Activated effector memory CD4-positive, alpha-beta T cell treated with anti-CD3 and anti-CD28 coated beads, Interleukin-2, amount 50 U/mL, for 16 hours (primary cell): ENCODE results near the gene PLCH2.

Experiments
- DNase-seq: peaks from one replicate; pipeline ENCODE4 v3.0.0-alpha.2; 2020

Gene PLCH2, protein sequence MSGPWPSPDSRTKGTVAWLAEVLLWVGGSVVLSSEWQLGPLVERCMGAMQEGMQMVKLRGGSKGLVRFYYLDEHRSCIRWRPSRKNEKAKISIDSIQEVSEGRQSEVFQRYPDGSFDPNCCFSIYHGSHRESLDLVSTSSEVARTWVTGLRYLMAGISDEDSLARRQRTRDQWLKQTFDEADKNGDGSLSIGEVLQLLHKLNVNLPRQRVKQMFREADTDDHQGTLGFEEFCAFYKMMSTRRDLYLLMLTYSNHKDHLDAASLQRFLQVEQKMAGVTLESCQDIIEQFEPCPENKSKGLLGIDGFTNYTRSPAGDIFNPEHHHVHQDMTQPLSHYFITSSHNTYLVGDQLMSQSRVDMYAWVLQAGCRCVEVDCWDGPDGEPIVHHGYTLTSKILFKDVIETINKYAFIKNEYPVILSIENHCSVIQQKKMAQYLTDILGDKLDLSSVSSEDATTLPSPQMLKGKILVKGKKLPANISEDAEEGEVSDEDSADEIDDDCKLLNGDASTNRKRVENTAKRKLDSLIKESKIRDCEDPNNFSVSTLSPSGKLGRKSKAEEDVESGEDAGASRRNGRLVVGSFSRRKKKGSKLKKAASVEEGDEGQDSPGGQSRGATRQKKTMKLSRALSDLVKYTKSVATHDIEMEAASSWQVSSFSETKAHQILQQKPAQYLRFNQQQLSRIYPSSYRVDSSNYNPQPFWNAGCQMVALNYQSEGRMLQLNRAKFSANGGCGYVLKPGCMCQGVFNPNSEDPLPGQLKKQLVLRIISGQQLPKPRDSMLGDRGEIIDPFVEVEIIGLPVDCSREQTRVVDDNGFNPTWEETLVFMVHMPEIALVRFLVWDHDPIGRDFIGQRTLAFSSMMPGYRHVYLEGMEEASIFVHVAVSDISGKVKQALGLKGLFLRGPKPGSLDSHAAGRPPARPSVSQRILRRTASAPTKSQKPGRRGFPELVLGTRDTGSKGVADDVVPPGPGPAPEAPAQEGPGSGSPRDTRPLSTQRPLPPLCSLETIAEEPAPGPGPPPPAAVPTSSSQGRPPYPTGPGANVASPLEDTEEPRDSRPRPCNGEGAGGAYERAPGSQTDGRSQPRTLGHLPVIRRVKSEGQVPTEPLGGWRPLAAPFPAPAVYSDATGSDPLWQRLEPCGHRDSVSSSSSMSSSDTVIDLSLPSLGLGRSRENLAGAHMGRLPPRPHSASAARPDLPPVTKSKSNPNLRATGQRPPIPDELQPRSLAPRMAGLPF (N-terminal part only)

DNA sequence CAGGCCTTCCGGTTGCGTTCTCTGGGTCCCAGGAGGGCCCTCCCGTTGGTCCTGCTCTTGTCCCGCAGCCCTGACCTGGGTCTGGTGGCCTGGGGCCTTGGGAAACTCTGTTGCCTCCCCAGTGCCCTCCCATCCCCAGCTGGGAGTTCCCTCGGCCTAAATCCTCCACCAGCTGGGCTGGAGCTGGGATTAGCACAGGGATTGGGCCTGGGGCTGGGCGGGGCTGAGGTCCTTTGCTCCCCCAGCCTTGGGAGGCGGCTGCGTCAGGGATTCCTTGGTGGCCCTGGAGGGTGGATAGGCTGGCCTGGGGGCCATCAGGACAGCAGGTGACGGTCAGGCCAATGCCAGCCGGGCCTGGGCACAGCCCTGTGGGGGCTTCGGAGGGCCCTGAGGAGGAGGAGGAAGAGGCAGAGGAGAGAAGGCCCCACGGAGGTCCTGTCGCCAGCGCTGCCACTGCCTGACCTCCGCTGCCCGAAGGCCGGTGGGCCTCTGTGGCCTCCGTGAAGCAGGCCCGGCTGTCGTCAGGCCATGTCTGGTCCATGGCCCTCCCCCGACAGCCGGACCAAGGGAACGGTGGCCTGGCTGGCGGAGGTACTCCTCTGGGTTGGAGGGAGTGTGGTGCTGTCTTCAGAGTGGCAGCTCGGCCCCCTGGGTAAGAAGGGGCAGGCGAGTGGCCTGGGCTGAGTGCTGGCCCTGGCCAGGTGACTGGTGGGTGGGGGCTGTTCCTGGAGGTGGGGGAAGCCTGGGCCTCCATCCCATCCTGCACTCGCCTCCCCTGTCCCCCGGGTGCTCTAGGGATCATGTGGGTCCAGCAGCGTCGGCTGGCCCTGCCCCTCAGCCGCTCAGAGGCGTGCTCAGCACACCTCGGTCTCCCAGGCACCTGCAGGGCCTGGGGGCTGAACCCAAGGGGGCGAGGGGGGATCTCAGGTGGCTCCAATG is at the start of gene PLCH2:
TSS of gene PLCH2 (plus strand) at position 229 of the 939 bp plus-strand sequence. CDS start at position 529, 300 bp downstream.
- no peak for DNase-seq

DNA sequence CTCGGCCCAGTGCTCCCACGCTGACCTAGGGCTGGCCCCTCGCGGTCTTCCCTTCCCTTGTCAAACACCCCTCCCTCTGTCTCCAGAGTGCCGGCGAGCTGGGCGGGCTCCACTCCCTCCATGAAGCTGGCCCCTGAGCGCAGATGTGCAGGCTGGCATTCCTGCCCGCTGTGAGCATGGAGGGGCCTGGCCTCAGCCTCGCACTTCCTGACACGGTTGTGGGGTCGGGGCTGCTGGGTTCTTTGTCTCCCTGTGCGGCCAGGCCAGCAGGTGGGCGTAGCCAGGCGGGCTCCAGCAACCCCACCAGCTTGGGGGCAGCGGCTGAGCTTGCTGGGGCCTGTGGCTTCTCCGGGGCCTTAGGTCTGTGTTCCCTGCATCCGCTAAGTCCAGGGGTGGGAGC is 49.5 kb upstream of the PLCH2 start:
- DNase-seq: no peak

DNA sequence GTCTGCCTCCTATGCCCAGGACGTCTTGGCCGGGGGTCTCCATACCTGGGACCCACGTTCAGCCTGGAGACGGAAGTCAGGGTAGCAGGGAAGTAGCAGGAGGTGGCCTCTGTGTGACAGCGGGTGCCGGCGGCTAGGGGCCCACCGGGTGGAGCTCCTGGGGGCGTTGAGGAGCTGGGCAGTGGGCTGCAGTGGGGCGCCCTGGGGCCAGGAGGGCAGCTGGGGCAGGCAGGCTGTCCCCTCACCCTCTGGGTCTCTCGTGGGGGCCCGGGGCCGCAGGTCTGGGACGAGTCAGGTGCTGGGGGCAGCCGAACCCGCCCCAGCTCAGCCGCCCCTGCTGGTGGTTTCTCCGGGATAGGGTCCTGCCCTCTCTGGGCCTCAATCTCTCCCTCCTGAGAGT is 49.0 kb upstream of the PLCH2 start:
- DNase-seq: no peak

DNA sequence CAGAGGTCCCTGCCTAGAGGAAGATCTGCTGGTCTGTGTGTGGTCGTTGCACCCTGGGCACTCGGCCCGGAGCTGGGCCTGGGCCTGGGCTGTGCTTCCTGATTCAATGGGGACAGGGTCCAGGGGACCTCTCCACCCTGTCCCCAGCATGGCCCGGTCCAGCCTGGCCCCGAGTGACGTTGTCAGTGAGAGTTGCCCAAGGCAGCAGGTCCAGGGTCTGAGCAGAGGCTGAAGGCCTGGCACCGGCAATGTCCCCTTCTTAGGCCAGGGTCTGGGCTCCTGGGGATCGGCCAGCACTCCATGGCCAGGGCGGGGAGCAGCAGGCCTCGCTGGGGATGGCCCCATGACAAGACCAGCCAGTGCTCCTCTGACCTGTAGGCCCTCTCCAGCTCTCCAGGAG is 48.1 kb upstream of the PLCH2 start:
- no peak for DNase-seq

DNA sequence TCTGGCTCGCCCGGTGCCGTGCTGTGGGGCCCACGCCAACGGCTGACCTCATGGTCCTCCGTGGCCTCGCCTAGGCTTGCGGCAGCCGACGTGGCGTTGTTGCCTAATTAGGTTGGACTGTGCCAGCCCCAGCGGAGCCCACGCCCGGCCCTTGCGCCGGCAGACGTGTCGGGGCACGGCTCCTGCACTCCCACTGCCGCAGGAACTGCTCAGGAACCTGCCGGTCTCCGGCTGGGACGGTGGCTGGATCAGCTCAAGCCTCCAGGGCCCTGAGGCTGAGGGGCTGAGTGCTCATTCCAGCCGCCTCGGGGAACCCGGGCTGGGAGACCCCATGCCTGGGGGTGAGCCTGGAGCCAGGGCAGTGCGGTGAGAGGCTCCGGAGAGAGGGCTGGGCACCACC is 47.6 kb upstream of the PLCH2 start:
- DNase-seq: no peak

DNA sequence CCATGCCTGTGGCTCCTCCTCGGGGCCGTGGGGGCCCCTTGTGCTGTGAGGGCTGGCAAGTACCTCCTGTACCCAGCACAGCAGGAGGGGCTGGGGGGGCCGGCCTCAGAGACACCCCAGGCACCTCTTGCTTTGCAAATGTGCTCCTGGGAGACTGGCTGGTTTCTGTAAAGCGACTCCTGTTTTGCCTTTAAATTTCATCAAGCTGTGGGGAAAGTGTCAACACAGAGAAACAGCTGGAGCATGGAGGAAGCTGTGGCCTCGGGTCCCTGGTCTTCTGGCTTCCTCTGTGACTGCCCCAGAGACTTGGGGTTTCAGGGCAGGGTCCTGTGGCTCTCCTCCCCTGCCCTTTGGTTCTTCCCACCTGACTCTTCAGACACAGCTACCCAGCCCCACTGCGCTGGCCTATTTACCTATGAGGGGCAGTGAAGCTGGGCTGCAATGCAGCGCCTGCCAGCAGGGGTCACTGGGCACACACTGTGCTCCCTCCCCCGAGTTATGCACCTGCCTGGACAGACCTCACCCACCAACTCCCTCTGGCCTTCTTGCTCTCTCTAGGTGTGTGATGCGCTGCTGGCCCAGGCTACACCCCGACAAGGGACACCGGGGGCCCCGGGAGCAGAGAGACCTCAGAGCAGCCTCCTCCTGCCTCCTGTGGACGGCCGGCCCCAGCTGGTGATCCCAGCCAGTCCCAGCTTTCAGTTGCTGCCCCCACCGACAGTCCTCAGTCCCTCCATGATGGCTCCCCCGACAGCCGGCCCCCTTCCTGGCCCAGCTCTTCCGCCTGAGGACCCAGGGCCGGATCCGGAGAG is 46.1 kb upstream of the PLCH2 start:
- DNase-seq: no peak

DNA sequence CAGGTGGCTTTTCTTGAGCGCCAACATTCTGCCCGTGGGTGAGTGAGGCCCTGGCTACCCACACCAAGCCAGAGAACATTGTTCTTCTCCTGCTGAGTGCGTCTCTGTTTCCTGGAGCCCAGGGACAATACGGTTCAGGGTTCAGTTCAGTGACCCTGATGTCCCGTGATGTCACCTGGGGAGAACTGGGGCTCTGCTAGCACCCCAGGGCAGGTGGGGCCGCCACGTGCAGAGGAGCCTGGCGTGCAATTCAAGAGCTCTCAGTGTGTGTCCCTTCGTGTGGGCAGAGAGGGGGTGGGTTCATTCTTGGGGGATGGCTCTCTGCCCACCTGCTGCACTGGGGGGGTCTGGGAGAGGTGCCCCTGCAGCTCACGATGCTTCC is 45.5 kb upstream of the PLCH2 start:
- no peak for DNase-seq

DNA sequence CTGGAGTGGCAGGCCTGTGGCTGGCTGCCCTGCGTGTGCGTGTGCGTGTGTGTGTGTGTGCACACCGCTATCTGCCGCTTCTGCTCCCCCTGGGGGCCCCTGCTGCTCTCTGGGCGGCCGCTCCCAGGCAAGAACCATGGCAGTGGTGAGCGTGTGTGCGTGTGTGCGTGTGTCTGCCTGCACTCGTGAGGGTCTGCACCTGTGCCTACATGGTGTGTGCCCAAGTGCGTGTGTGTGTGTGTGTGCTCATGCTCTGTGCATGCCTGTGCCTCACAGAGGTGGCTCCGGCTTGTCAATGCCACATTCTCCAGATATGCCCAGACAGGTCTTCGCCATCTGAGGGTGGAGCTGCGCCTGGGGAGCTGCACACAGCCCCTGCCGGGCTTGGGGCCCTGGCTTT is 45.0 kb upstream of the PLCH2 start:
- no peak for DNase-seq

DNA sequence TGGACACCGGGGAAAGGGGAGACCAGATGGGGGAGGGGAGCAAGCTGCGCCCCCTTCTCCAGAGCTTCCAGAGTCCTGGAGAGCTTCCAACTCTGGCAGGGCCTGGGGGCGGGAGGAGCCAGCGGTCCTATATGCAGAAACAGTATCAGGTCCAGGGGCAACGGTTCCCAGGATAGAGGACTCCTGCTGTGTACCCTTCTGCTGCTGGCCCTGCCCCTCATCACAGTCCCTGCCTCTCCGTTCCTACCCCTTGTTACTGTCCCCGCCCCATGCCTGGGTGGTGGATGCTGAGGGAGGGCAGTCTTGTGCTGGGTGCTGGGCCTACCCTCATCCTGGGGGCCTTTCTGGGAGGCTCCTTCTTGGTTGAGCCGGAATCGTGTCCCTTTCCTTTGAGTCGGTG is 44.6 kb upstream of the PLCH2 start:
- no peak for DNase-seq

DNA sequence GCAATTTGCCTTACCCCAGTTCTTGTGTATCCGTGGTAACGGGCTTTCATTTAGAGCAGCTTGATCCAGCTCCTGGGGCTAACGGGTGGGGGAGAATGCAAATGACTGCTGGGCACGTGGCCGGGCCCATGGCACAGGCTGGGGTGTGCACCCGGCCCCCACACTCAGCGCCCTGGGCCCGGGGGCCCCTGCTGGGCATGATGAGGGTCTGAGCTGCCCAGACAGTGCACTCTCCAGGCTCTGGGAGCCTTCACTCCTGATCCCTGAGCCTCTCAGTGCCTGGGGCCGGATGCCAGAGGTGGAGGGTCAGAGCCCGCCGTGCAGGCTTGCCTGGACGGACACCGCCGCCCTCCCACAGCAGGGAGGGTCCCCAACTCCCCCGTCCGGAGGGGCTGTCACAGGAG is 43.6 kb upstream of the PLCH2 start:
- DNase-seq: no peak

DNA sequence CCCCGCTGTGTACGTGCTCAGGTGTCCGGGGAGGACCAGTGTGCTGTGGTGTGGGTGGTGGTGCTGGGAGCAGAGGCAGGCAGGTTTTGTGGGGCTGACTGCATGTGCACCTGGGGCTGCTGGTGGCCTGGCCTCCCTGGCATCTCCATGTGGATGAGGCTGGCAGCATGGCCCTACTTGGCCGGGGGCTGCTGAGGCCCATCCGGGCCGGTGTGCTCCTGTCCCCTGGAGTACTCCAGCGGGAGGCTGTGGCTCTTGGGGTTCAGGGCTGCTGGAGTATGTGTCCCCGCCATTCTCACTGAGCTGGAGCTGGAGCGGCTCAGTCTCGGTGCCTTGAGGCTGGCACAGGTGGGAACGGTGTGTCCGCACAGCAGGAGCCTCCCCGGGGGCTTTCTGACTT is 42.9 kb upstream of the PLCH2 start:
- no peak for DNase-seq

DNA sequence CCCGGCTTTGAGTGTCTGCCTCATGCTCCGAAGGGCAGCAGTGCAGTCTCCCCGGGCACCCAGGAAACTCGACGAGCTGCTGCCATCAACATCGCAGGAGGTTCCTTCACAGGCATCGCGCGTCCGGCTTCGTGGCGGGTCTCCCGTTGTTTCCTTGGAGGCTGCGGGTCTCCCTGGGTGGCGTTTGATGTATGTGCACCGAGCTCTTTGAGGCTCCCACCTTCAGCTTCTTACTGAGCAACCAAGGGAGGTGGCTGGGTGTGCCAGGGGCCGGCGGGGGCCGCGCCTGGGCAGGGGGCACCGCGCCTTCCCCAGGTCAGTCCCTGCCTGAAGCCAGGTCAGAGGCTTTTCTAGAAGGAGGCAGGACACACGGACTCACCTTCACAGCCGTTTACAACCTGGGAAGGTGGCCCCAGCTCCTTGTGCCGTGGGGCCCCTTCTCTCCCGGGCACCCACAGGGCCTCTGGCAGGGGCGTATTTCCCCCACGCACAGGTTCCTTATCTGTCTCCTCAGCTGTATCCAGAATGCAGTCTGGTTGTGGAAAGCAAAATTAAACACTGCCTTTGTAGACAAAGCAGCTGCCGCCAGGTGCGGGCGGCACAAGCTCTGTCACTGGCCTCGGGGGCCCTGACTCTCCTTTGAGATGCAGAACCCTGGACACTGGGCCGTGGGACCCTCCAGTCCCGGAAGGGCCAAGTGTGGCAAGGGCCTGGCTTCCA is 42.0 kb upstream of the PLCH2 start:
- no peak for DNase-seq

DNA sequence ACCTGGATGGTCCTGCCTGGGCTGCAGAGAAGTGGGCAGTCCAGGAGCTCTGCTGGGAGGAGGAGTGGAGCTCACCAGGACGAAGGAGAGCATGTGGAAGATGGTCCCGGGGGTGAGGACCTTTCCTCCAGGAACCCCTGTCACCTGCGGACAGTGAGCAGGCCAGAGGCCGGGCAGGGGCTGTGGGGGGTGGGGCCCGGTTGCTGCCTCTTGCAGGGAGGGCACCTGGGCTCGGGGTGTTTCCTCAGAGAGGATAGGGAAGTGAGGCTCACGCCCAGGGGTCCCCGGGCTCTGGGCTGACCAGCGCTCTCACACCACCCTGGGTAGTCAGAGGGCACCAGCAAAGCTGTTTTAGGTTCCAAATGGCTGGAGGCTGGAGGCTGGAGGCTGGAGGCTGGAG is 41.0 kb upstream of the PLCH2 start:
- no peak for DNase-seq

DNA sequence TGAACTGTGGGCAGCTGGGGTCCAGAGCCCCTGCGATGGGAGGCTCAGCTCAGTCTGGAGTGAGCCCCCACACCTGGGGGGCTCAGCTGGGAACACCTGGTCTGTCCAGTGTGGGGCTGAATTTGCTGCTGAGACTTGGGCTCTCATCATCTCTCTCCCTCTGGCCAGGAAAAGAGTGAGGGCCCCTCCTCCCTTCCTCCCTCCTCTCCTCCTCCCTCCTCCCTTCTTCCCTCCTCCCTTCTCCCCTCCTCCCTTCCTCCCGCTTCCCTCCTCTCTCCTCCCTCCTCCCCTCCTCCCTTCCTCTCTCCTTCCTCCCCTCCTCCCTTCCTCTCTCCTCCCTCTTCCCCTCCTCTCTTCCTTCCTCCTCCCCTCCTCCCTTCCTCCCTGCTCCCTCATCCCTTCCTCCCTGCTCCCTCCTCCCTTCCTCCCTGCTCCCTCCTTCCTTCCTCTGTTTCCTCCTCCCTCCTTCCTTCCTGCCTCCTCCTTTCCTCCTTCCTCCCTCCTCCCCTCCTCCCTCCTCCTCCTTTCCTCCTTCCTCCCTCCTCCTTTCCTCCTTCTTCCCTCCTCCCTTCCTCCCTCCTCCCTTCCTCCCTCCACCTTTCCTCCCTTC is 40.2 kb upstream of the PLCH2 start:
- DNase-seq: no peak

DNA sequence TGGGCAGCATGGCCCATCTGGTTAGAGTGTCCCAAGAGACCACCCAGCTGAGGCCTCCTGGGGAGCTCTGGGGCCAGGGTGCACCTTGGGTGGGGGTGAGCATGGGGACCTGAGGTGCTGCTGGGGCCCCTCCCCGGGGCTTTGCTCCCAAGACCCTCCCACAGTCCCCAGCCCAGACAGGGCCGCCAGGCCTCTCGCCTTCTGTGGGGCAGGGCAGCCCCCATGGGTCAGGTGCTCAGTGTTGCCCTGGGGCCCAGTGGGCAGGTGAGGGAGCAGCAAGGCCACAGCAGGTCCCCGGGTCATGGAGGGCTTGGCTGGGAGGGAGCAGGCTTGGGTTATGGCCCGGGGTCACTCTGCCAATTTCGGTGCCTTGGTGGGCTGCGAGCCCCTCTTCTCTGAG is 39.2 kb upstream of the PLCH2 start:
- no peak for DNase-seq

DNA sequence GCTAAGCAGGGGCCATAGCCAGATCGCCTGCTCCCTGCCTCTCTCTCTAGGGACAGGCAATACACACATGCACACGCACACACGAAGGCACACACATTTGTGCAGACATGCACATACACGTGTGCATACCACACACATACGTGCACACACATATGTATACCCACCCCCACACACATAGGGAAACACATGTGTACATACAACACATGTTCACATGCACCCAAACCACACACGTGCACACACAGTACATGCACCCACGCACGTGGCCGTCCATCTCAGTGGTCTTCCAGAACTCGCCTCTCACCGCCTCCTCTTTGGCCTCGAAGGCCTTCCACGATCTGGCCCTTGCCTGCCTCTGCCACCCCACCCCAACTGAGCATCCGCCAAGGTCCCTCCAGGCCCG is 38.5 kb upstream of the PLCH2 start:
- DNase-seq: no peak

DNA sequence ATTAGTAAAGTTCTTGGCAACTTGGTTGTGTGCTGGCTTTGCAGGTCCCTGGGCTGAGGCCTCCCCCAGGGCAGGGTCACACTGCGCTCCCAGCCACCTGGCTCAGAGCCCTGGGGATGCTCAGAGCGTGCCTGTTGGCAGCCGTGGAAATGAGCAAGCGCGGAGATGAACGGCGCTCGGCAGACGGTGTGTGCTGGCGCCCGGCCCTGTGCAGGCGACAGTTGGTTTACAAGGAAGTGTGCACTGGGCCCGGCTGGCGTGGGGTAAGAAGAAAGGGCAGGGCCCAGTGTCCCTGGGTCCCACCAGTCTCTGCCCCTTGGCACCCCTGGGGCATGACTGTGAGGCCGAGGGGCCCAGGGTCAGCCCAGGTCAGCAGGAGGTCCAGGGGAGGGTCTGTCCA is 38.1 kb upstream of the PLCH2 start:
- DNase-seq: no peak

DNA sequence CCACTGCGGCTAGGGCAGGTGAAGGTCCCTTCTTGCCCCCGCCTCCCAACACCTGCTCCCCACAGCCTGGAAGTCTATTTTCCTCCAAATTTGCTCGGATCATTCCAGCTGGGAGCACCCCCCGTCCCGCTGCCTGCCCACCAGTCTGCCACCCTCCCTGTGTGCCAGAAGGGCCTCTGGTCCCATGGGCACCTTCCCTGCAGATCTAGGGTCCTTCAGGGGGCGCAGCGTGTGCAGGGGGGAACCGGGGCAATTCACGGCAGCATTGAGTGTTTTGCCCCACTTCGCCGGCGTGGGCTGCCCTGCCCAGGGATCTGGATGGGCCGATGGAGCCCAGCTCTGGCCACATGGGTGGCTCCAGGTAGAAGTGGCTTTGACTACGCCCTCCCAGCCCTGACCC is 37.4 kb upstream of the PLCH2 start:
- no peak for DNase-seq

DNA sequence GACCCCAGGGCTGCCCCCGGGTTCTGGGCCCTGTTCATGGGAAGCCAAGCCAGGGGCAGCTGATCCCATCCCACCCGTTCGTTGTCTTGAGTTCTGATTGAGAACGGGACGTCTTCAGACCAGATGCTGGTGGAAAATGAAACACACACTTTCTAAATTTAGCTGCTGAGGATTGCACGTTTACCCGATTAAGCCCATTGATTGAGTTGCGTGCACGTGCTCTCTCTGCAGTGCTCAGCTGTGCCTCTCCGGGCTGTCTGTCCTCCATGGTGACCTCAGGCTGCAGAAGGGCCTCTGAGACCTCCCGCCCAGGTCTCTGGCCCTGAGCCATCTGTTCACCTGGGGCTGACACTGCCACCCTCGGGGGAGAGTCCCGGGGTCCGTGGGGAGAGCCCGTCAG is 36.7 kb upstream of the PLCH2 start:
- no peak for DNase-seq

DNA sequence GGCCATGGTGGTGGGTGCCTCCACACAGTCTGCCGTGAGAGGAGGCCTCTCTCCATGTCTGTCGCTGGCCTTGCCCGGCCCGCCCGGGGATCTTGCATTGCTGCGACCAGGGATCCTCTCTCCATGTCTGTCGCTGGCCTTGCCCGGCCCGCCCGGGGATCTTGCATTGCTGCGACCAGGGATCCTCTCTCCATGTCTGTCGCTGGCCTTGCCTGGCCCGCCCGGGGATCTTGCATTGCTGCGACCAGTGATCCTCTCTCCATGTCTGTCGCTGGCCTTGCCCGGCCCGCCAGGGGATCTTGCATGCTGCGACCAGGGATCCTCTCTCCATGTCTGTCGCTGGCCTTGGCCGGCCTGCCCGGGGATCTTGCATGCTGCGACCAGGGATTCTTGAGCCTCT is 35.7 kb upstream of the PLCH2 start:
- DNase-seq: peak; percentile 68
